ENCODE measurements around the gene PDE1A.

The PDE1A gene

GRCh38 chr2:182128821-182129707 is 297.8 kb downstream of the PDE1A start:
- no peak for DNase-seq (ENCODE audit: low read depth in 2 of 2)

- no peak for DNase-seq (ENCODE audit: low read depth in 2 of 2)
Measured at GRCh38 chr2:182117196-182117595, 309.6 kb downstream of the PDE1A start.

GRCh38 chr2:182116774-182117173 is 310.1 kb downstream of the PDE1A start:
- DNase-seq (ENCODE audit: low read depth in 2 of 2) = no peak

GRCh38 chr2:182115258-182115657 is 311.6 kb downstream of the PDE1A start:
- no peak for DNase-seq (ENCODE audit: low read depth in 2 of 2)

- DNase-seq (ENCODE audit: low read depth in 2 of 2) = no peak
Measured at GRCh38 chr2:182113334-182113733, 313.5 kb downstream of the PDE1A start.

GRCh38 chr2:182110347-182110746 is 316.5 kb downstream of the PDE1A start:
- DNase-seq (ENCODE audit: low read depth in 2 of 2) = no peak

- DNase-seq (ENCODE audit: low read depth in 2 of 2) = no peak
Measured at GRCh38 chr2:182103526-182103925, 323.3 kb downstream of the PDE1A start.

- DNase-seq (ENCODE audit: low read depth in 2 of 2) = no peak
Measured at GRCh38 chr2:182101263-182101662, 325.6 kb downstream of the PDE1A start.

GRCh38 chr2:182098648-182099047 is 328.2 kb downstream of the PDE1A start:
- no peak for DNase-seq (ENCODE audit: low read depth in 2 of 2)

- no peak for DNase-seq (ENCODE audit: low read depth in 2 of 2)
Measured at GRCh38 chr2:182097571-182098164, 329.2 kb downstream of the PDE1A start.

- DNase-seq (ENCODE audit: low read depth in 2 of 2) = no peak
Measured at GRCh38 chr2:182090486-182090885, 336.4 kb downstream of the PDE1A start.

All from stimulated activated CD4-positive, alpha-beta T cell treated with anti-CD3 and anti-CD28 coated beads, Interleukin-15, amount 100 ng/mL, for 48 hours (primary cell).